ENCODE measurements around the gene EXOC8. TPM values are rescaled to one million over a fixed set of nuclear protein-coding genes. Genes with fewer than 3 reads are reported as not detected.

The EXOC8 gene
- total and polyA plus RNA-seq, 2 of the 8 experiments (the other 6 are each of a cell fraction or from before 2014, with no cell fraction given) = 2.0 to 9.8 TPM

DNA sequence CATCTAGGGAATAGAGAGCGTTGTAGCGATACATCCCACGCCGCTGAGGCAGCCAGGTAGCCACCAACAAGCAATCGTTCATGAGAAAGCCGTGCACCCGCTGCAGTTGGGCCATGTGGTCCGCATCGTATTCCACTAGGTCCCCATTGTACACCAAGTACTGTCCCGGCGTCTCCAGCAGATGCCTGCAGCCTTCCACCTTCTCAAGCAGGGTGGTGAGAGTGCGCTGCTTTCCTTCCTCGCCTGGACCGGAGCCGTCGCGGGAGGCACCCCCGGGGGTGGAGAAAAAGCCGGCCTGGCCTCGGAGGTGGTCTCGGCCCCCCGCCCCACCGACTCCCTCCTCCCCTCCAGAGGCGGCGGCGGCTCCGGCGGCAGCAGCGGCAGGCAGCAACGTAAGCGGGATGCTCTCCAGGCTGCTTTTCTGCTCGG is 595 bp downstream of the EXOC8 start:
- Histone ChIP-seq H4K20me1 (replicated peaks in 1 of 2; ENCODE audit: control insufficient read depth in 1 of 2, insufficient read depth in 2 of 2, low read length in 2 of 2) (peaks cover 5% of the 10 kb centered on the region in 2 experiments), H3K18ac (ENCODE audit: extremely low read depth, low read length) (no peak overlapping the region; the same call in 1 of the 2 replicates), H4K5ac (ENCODE audit: insufficient read length, low read depth, low read length) (no peak overlapping the region), H3K56ac (replicated peaks; ENCODE audit: insufficient read length, low read depth, low read length) (peak overlapping the region; percentile 4), H3K27me3 (replicated peaks in 1 of 4; ENCODE audit: control insufficient read depth in 3 of 4, extremely low read depth in 1 of 4, insufficient read depth in 3 of 4, low read length in 3 of 4) (no peaks in the 10 kb centered on the region), H4K8ac (ENCODE audit: extremely low read depth, insufficient read depth, low read length) (peak overlapping the region; percentile 47; the same call in 1 of the 2 replicates), H3K79me1 (ENCODE audit: low read depth, low read length) (peaks cover 8% of the 10 kb centered on the region; the same call in 1 of the 2 replicates), H2BK120ac (replicated peaks; ENCODE audit: low read depth, low read length) (no peak overlapping the region), H3K14ac (ENCODE audit: insufficient read length) (no peak overlapping the region), H3K23me2 (ENCODE audit: low read depth, low read length) (peaks cover 20% of the 10 kb centered on the region), H3K9me3 (ENCODE audit: insufficient read depth in 2 of 2, low read depth in 1 of 2, low read length in 1 of 2) (no peaks in the 10 kb centered on the region), H3K4me3 (ENCODE audit: extremely low read depth in 1 of 4, insufficient read depth in 2 of 4, low read depth in 3 of 4, low read length in 4 of 4) (peak overlapping the region; percentile 89 to 100 (median 98)), H2BK15ac (ENCODE audit: low read length) (no peak overlapping the region), H3K36me3 (ENCODE audit: control insufficient read depth in 2 of 4, insufficient read depth in 4 of 4, low read length in 3 of 4) (peaks cover 0 to 3% (median 0%) of the 10 kb centered on the region in 4 experiments; a peak in 1 of 8 replicates), H3K9ac (replicated peaks in 1 of 4; ENCODE audit: extremely low read depth in 1 of 4, low read depth in 3 of 4, low read length in 3 of 4) (peak overlapping the region; percentile 62 to 87 (median 82)), H2BK5ac (ENCODE audit: low read depth, low read length) (0 out of 2 replicates have a peak overlapping the region, but pooled peaks have one; percentile 37), H2AK5ac (ENCODE audit: low read depth, low read length) (no peak overlapping the region), H2BK20ac (ENCODE audit: low read length) (no peak overlapping the region; the same call in 1 of the 2 replicates), H3K23ac (ENCODE audit: insufficient read length) (no peak overlapping the region), H3K4me1 (replicated peaks in 1 of 4; ENCODE audit: control insufficient read depth in 3 of 4, insufficient read depth in 4 of 4, low read length in 3 of 4) (peaks cover 6 to 19% (median 8%) of the 10 kb centered on the region in 4 experiments), H2BK12ac (ENCODE audit: low read depth, low read length) (no peak overlapping the region), H2AFZ (ENCODE audit: low read length) (peak overlapping the region; percentile 35; the same call in 1 of the 2 replicates), H3K4me2 (ENCODE audit: insufficient read depth in 1 of 2, low read depth in 2 of 2, low read length in 2 of 2) (peak overlapping the region; percentile 93 to 98), H3K4ac (replicated peaks; ENCODE audit: insufficient read length, low read depth, low read length) (no peak overlapping the region), H4K91ac (replicated peaks; ENCODE audit: insufficient read length, low read length) (peak overlapping the region; percentile 47), H3K27ac (ENCODE audit: low read depth, low read length) (peak overlapping the region; percentile 35; the same call in 1 of the 2 replicates), H3K79me2 (ENCODE audit: control insufficient read depth in 1 of 2, insufficient read depth in 2 of 2, low read length in 2 of 2) (peaks cover 13 to 62% of the 10 kb centered on the region in 2 experiments)
- DNase-seq (ENCODE audit: low read depth in 1 of 2, low spot score in 2 of 2) (no peak), FAIRE-seq (no peak)
- WGBS, 2 experiments (ENCODE audit: extremely low coverage in 1 of 2, insufficient coverage in 1 of 2, insufficient read length in 1 of 2, insufficient replicate concordance in 2 of 2, low coverage in 1 of 2, low lambda C conversion rate in 2 of 2, missing lambda C conversion rate in 1 of 2) = 7% methylated on average over 12 of the region's 32 CpGs; no CpG with 5 or more reads in 1 of the 2 experiments
- TF ChIP-seq, protein P1, sequence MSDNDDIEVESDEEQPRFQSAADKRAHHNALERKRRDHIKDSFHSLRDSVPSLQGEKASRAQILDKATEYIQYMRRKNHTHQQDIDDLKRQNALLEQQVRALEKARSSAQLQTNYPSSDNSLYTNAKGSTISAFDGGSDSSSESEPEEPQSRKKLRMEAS (IDR thresholded peaks at IDR 0.05) = peak; percentile 35
- TF ChIP-seq BCL11A (IDR thresholded peaks at IDR 0.05; ENCODE audit: low read depth in 2 of 2, low read length in 2 of 2) (no peak), RBBP5 (IDR thresholded peaks at IDR 0.05; ENCODE audit: borderline replicate concordance, low read depth, low read length) (peak; percentile 36; the same call in 1 of the 2 replicates)
- ChIA-PET CTCF (ENCODE audit: partially characterized antibody) (interaction anchor here (1.0 to 2.6 kb wide), 6 partner anchors 12 to 266 kb away, joined by 3 to 6 read pairs (median 4); no protein-coding TSS in a partner anchor), POLR2A (ENCODE audit: partially characterized antibody) (interaction anchor here (1.0 to 2.0 kb wide), 3 partner anchors 9 to 96 kb away, joined by 3 to 7 read pairs (median 5); no protein-coding TSS in a partner anchor)
